Measurements from ENCODE around the gene CNKSR3. TPM values are rescaled to one million over a fixed set of nuclear protein-coding genes. Genes with fewer than 3 reads are reported as not detected.

CNKSR3 gene
- total and polyA plus RNA-seq, 2 of the 8 experiments (the other 6 are each of a cell fraction or from before 2014, with no cell fraction given): 1.2 to 6.2 TPM

- H3K56ac ChIP-seq (replicated peaks; ENCODE audit: insufficient read length, low read depth, low read length): no peak overlapping the region
- no peak overlapping the region for H4K5ac ChIP-seq (ENCODE audit: insufficient read length, low read depth, low read length)
- H3K36me3 ChIP-seq (ENCODE audit: control insufficient read depth in 2 of 4, insufficient read depth in 4 of 4, low read length in 3 of 4): no peaks in the 10 kb centered on the region
- H3K23me2 ChIP-seq (ENCODE audit: low read depth, low read length): no peaks in the 10 kb centered on the region
- no peaks in the 10 kb centered on the region for H3K4me1 ChIP-seq (replicated peaks in 1 of 4; ENCODE audit: control insufficient read depth in 3 of 4, insufficient read depth in 4 of 4, low read length in 3 of 4)
- no peak overlapping the region for H3K4me2 ChIP-seq (ENCODE audit: insufficient read depth in 1 of 2, low read depth in 2 of 2, low read length in 2 of 2)
- no peak overlapping the region for H2AFZ ChIP-seq (ENCODE audit: low read length)
- H2BK20ac ChIP-seq (ENCODE audit: low read length): no peak overlapping the region
- ChIA-PET POLR2A (ENCODE audit: partially characterized antibody) (no interaction called here), CTCF (ENCODE audit: partially characterized antibody) (interaction anchor here (4.7 kb wide), 1 partner anchor 11 kb away, joined by 29 read pairs; no protein-coding TSS in a partner anchor)
- H3K27me3 ChIP-seq (replicated peaks in 1 of 4; ENCODE audit: control insufficient read depth in 3 of 4, extremely low read depth in 1 of 4, insufficient read depth in 3 of 4, low read length in 3 of 4): no peaks in the 10 kb centered on the region
- FAIRE-seq: no peak
- H2BK15ac ChIP-seq (ENCODE audit: low read length): no peak overlapping the region
- H3K27ac ChIP-seq (ENCODE audit: low read depth, low read length): no peak overlapping the region
- H4K8ac ChIP-seq (ENCODE audit: extremely low read depth, insufficient read depth, low read length): no peak overlapping the region
- H4K91ac ChIP-seq (replicated peaks; ENCODE audit: insufficient read length, low read length): no peak overlapping the region
- H2BK12ac ChIP-seq (ENCODE audit: low read depth, low read length): no peak overlapping the region
- H3K14ac ChIP-seq (ENCODE audit: insufficient read length): no peak overlapping the region
- no peak for DNase-seq (ENCODE audit: low read depth in 1 of 2, low spot score in 2 of 2)
- H3K79me1 ChIP-seq (ENCODE audit: low read depth, low read length): 0 out of 2 replicates have a peak, but pooled peaks cover 2% of the 10 kb centered on the region
- WGBS, 2 experiments (ENCODE audit: extremely low coverage in 1 of 2, insufficient coverage in 1 of 2, insufficient read length in 1 of 2, insufficient replicate concordance in 2 of 2, low coverage in 1 of 2, low lambda C conversion rate in 2 of 2, missing lambda C conversion rate in 1 of 2): 94% methylated on average over 11 of the region's 11 CpGs; no CpG with 5 or more reads in 1 of the 2 experiments
- H3K9ac ChIP-seq (replicated peaks in 1 of 4; ENCODE audit: extremely low read depth in 1 of 4, low read depth in 3 of 4, low read length in 3 of 4): no peak overlapping the region
- no peak overlapping the region for H3K4me3 ChIP-seq (ENCODE audit: extremely low read depth in 1 of 4, insufficient read depth in 2 of 4, low read depth in 3 of 4, low read length in 4 of 4)
- no peaks in the 10 kb centered on the region for H3K79me2 ChIP-seq (ENCODE audit: control insufficient read depth in 1 of 2, insufficient read depth in 2 of 2, low read length in 2 of 2)
- no peak overlapping the region for H2BK5ac ChIP-seq (ENCODE audit: low read depth, low read length)
- no peaks in the 10 kb centered on the region for H3K9me3 ChIP-seq (ENCODE audit: insufficient read depth in 2 of 2, low read depth in 1 of 2, low read length in 1 of 2)
- peaks cover 0 to 2% of the 10 kb centered on the region in 2 experiments for H4K20me1 ChIP-seq (replicated peaks in 1 of 2; ENCODE audit: control insufficient read depth in 1 of 2, insufficient read depth in 2 of 2, low read length in 2 of 2)
- no peak overlapping the region for H3K18ac ChIP-seq (ENCODE audit: extremely low read depth, low read length)
- H3K23ac ChIP-seq (ENCODE audit: insufficient read length): no peak overlapping the region
- no peak overlapping the region for H2AK5ac ChIP-seq (ENCODE audit: low read depth, low read length)
- H2BK120ac ChIP-seq (replicated peaks; ENCODE audit: low read depth, low read length): no peak overlapping the region
- H3K4ac ChIP-seq (replicated peaks; ENCODE audit: insufficient read length, low read depth, low read length): no peak overlapping the region
- TF ChIP-seq POU5F1 (IDR thresholded peaks at IDR 0.05; ENCODE audit: low read depth, low read length): no peak
- TF ChIP-seq GABPA (IDR thresholded peaks at IDR 0.05; ENCODE audit: borderline replicate concordance, insufficient read depth, low read length): no peak
- TF ChIP-seq TBP (IDR thresholded peaks at IDR 0.05; ENCODE audit: low read depth, low read length): no peak
- no peak for TF ChIP-seq FOSL1 (IDR thresholded peaks at IDR 0.05; ENCODE audit: insufficient read depth, low read depth, low read length)
- no peak for TF ChIP-seq KDM1A (IDR thresholded peaks at IDR 0.05; ENCODE audit: borderline replicate concordance, low read length)
- no peak for TF ChIP-seq SRF (IDR thresholded peaks at IDR 0.05; ENCODE audit: low read depth, low read length)
- TF ChIP-seq NANOG (IDR thresholded peaks at IDR 0.05; ENCODE audit: insufficient read depth, low read depth, low read length, poor library complexity, severe bottlenecking): no peak
- no peak for TF ChIP-seq SIX5 (IDR thresholded peaks at IDR 0.05; ENCODE audit: low read depth, low read length)
- no peak for TF ChIP-seq ZNF274 (IDR thresholded peaks at IDR 0.05; ENCODE audit: borderline replicate concordance, extremely low read depth, low read length)
- no peak for TF ChIP-seq BCL11A (IDR thresholded peaks at IDR 0.05; ENCODE audit: low read depth in 2 of 2, low read length in 2 of 2)
- TF ChIP-seq CREB1 (IDR thresholded peaks at IDR 0.05): no peak
- no peak for TF ChIP-seq NRF1 (IDR thresholded peaks at IDR 0.05; ENCODE audit: low read depth, low read length)
- TF ChIP-seq RBBP5 (IDR thresholded peaks at IDR 0.05; ENCODE audit: borderline replicate concordance, low read depth, low read length): no peak
- no peak for TF ChIP-seq CBX5 (IDR thresholded peaks at IDR 0.05; ENCODE audit: low read depth, low read length)
Observed at GRCh38 chr6:154488802-154489437, 21.6 kb downstream of the CNKSR3 start.
